ENCODE data around the gene TCF7L2. TPM values are rescaled to one million over a fixed set of nuclear protein-coding genes. Genes with fewer than 3 reads are reported as not detected.

TCF7L2 gene
- total and polyA plus RNA-seq, 12 donors: 8.7 to 24.7 (median 14.8) TPM

DNA sequence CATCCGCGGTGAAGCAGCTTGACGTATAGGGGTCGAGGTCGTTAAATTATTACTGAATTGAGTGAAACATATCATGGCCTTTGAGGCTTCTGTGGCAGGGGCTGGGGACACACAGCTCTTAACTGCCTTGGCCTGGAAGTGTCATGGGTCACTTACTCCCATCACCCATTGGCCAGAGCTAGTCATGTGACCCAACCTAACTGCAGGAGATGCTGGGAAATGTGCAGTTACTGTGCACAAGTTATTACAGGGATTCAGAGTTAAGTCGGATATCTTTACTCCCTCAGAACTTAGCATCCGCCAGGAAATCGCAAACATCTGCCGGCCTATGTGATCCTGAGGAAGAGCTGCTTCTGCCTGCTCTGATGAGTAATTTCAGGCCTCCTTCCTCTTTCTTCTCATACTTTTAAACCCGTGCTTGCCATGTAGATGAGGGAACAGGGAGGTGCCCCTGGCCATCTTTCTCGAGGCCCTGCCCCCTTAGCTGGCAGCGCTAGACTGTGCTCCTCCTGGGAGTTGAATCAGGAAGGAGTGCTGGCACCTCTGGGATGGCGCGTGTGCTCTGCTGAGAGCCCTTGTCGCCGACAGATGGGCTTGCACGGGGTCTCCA is 203.6 kb downstream of the TCF7L2 start:
- peak in 2 of 7 donors; percentile 26 to 31 for DNase-seq
- H3K4me1 ChIP-seq (replicated peaks in 1 of 2): no peaks in the 10 kb centered on the region
- H3K27ac ChIP-seq: no peak overlapping the region
- H3K27me3 ChIP-seq: no peaks in the 10 kb centered on the region
- TF ChIP-seq, protein P1, sequence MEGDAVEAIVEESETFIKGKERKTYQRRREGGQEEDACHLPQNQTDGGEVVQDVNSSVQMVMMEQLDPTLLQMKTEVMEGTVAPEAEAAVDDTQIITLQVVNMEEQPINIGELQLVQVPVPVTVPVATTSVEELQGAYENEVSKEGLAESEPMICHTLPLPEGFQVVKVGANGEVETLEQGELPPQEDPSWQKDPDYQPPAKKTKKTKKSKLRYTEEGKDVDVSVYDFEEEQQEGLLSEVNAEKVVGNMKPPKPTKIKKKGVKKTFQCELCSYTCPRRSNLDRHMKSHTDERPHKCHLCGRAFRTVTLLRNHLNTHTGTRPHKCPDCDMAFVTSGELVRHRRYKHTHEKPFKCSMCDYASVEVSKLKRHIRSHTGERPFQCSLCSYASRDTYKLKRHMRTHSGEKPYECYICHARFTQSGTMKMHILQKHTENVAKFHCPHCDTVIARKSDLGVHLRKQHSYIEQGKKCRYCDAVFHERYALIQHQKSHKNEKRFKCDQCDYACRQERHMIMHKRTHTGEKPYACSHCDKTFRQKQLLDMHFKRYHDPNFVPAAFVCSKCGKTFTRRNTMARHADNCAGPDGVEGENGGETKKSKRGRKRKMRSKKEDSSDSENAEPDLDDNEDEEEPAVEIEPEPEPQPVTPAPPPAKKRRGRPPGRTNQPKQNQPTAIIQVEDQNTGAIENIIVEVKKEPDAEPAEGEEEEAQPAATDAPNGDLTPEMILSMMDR (IDR thresholded peaks at IDR 0.05): no peak
- TF ChIP-seq POLR2A (IDR thresholded peaks at IDR 0.05): no peak
- H3K36me3 ChIP-seq (replicated peaks in 1 of 2): peaks cover 0 to 40% of the 10 kb centered on the region in 2 donors
- H3K9me3 ChIP-seq (replicated peaks in 1 of 3): no peaks in the 10 kb centered on the region
- 80 to 88% (median 84%) methylated on average over 17 of the region's 17 CpGs for WGBS, 4 donors
- no peak overlapping the region for H3K4me3 ChIP-seq
- intact Hi-C loops (cut with DNase I): no loop called here

DNA sequence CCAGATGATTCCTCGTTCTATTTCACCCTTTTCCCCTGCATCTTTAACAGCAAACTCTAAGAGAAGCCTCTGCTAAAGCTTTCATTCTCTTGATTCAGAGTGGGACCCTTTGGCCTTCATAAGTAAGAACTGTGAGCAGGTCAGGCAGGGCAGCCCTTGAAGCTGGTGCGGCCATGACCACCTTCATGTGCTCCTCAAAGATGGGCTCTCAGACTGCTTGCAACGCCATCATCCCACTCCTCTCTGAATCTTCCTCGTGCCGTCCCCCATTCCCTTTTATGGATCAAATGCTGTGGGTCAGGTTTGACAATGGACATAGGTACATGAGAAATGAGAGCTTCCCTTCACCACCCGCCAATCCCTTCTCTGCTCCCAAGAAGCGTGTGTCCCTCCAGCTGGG is 207.4 kb downstream of the TCF7L2 start:
- WGBS, 4 donors: 95 to 97% (median 95%) methylated on average over 7 of the region's 7 CpGs
- Histone ChIP-seq H3K27ac (no peak overlapping the region), H3K36me3 (replicated peaks in 1 of 2) (peaks cover 0 to 33% of the 10 kb centered on the region in 2 donors), H3K4me3 (no peak overlapping the region), H3K27me3 (no peaks in the 10 kb centered on the region), H3K9me3 (replicated peaks in 1 of 3) (no peaks in the 10 kb centered on the region), H3K4me1 (replicated peaks in 1 of 2) (no peaks in the 10 kb centered on the region)
- DNase-seq: no peak
- no peak for TF ChIP-seq POLR2A (IDR thresholded peaks at IDR 0.05)
- TF ChIP-seq, protein P1 (IDR thresholded peaks at IDR 0.05): no peak
- intact Hi-C loops (cut with DNase I): no loop called here

DNA sequence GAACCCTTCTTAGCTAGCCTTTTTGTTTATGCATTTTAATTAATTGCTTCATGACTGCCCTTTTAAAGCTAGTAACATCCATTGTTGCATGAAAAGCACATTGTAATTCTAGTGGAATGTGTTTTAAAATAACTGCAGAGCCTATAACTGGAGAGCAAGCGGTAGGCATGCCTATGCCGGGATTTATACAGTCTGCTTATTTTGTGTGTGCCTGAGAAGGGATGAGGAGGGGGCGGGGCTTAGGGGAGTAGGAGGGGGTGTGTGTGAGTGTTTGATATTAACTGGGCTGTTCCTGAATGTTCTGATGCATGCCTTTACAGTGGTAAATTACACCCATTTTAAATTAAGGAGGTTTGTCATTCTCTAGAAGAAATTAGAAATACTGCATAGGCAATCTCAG is 208.1 kb downstream of the TCF7L2 start:
- DNase-seq: no peak
- no peak for TF ChIP-seq POLR2A (IDR thresholded peaks at IDR 0.05)
- TF ChIP-seq, protein P1 (IDR thresholded peaks at IDR 0.05): no peak
- peaks cover 0 to 26% of the 10 kb centered on the region in 2 donors for H3K36me3 ChIP-seq (replicated peaks in 1 of 2)
- intact Hi-C loops (cut with DNase I): no loop called here
- H3K4me3 ChIP-seq: no peak overlapping the region
- no peaks in the 10 kb centered on the region for H3K27me3 ChIP-seq
- no peaks in the 10 kb centered on the region for H3K9me3 ChIP-seq (replicated peaks in 1 of 3)
- no peaks in the 10 kb centered on the region for H3K4me1 ChIP-seq (replicated peaks in 1 of 2)
- WGBS, 4 donors: 74 to 85% (median 75%) methylated on average over 3 of the region's 3 CpGs
- H3K27ac ChIP-seq: no peak overlapping the region

DNA sequence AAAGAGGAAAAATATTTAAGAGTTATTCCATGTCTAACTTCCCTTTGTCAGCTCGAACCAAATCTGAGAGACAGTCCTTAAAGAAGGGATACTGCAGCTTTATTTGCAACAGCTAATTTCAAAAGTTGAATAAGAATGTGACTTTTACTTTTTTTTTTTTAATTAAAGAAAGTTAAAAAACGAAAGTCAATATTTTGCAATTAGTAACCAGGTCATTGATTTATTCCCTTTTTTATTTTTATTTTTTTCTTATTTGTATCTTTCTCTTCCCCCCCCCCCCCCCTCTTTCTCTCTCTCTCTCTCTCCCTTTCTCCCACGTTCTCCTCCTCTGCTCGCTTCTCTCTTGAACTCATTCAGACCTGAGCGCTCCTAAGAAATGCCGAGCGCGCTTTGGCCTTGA is 209.5 kb downstream of the TCF7L2 start:
- no peak overlapping the region for H3K4me3 ChIP-seq
- H3K9me3 ChIP-seq (replicated peaks in 1 of 3): no peaks in the 10 kb centered on the region
- H3K27ac ChIP-seq: no peak overlapping the region
- no peaks in the 10 kb centered on the region for H3K4me1 ChIP-seq (replicated peaks in 1 of 2)
- no peak for DNase-seq
- peaks cover 0 to 16% of the 10 kb centered on the region in 2 donors for H3K36me3 ChIP-seq (replicated peaks in 1 of 2)
- TF ChIP-seq, protein P1 (IDR thresholded peaks at IDR 0.05): no peak
- TF ChIP-seq POLR2A (IDR thresholded peaks at IDR 0.05): no peak
- intact Hi-C loops (cut with DNase I): no loop called here
- H3K27me3 ChIP-seq: no peaks in the 10 kb centered on the region
- WGBS, 4 donors: 89 to 91% (median 91%) methylated on average over 8 of the region's 8 CpGs

Measured in adrenal gland (tissue), 12 donors.